ENCODE data around the gene SHROOM2.

DNA sequence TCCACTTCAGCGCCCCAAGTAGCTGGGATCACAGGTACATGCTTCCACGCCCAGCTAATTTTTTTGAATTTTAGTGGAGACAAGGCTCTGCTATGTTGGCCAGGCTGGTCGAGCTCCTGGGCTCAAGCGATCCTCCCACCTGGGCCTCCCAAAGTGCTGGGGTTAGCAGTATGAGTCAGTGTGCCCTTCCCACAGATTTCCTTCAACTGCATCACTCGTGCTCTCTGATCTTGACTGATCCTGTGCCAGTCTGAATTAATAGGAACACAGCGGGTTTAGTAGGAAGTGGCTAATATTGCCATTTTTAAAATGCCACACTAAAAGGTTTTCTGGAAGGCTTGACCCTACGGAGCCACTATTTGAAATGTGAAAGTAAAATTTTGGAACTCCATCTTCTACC is 4.3 kb upstream of the SHROOM2 start:
- TF ChIP-seq, protein P1, sequence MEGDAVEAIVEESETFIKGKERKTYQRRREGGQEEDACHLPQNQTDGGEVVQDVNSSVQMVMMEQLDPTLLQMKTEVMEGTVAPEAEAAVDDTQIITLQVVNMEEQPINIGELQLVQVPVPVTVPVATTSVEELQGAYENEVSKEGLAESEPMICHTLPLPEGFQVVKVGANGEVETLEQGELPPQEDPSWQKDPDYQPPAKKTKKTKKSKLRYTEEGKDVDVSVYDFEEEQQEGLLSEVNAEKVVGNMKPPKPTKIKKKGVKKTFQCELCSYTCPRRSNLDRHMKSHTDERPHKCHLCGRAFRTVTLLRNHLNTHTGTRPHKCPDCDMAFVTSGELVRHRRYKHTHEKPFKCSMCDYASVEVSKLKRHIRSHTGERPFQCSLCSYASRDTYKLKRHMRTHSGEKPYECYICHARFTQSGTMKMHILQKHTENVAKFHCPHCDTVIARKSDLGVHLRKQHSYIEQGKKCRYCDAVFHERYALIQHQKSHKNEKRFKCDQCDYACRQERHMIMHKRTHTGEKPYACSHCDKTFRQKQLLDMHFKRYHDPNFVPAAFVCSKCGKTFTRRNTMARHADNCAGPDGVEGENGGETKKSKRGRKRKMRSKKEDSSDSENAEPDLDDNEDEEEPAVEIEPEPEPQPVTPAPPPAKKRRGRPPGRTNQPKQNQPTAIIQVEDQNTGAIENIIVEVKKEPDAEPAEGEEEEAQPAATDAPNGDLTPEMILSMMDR (optimal IDR thresholded peaks at IDR 0.05 in 1 of 3, IDR thresholded peaks at IDR 0.05 in 1 of 3, conservative IDR thresholded peaks at IDR 0.05 in 1 of 3; ENCODE audit: extremely low read depth in 1 of 3, insufficient read depth in 2 of 3, low read length in 3 of 3): no peak
- TF ChIP-seq EZH2 (IDR thresholded peaks at IDR 0.05; ENCODE audit: low read length): no peak

Data from keratinocyte (primary cell).